Chondrocyte (in vitro differentiated cells): ENCODE data around the gene NLRP12. TPM values are rescaled to one million over a fixed set of nuclear protein-coding genes. Genes with fewer than 3 reads are reported as not detected.
A peak's percentile ranks its signal among the peaks of the same experiment; 100 is the strongest.
"Not testable (repeated sequence)": the region's sequence is repeated elsewhere in the genome, so short reads cannot be mapped to it uniquely, and the experiment has no call there.

Experiments
- DNase-seq: peaks from one replicate; pipeline ENCODE4 v3.0.0; 2021; ENCODE audit warnings: mixed read lengths, low spot score
- H3K27ac Mint-ChIP-seq: one replicate; pipeline ENCODE4 v1.8.0; 2021; ENCODE audit warnings: mild to moderate bottlenecking, moderate library complexity, mixed read lengths; ENCODE audit not compliant: unreplicated experiment
- H3K27me3 Mint-ChIP-seq: 2 replicates; pipeline ENCODE4 v1.8.0; 2021; ENCODE audit warnings: low read depth, mixed read lengths
- H3K36me3 Mint-ChIP-seq: 2 replicates; pipeline ENCODE4 v1.8.0; 2021; ENCODE audit warnings: low read depth, mixed read lengths
- H3K4me1 Mint-ChIP-seq: 2 replicates; pipeline ENCODE4 v1.8.0; 2021; ENCODE audit warnings: low read depth, mild to moderate bottlenecking, mixed read lengths
- H3K4me3 Mint-ChIP-seq: one replicate; pipeline ENCODE4 v1.8.0; 2021; ENCODE audit warnings: mild to moderate bottlenecking, moderate library complexity, mixed read lengths; ENCODE audit not compliant: unreplicated experiment
- H3K9me3 Mint-ChIP-seq: 2 replicates; pipeline ENCODE4 v1.8.0; 2021; ENCODE audit warnings: low read depth, mixed read lengths
- CTCF ChIP-seq: fragments of 200-600 bp; sonication (generic); IDR thresholded peaks from 2 replicates; pipeline ENCODE4 v1.5.0; 2021; ENCODE audit warnings: antibody characterized with exemption, mild to moderate bottlenecking, moderate library complexity
- long read RNA-seq: library from polyadenylated mRNA; stranded (forward); transcript quantifications from one replicate; pipeline ENCODE4 v2.0.0, GENCODE V29; 2021
- total RNA-seq: library from RNA; stranded (reverse); gene quantifications from 3 replicates; pipeline ENCODE4 v1.2.1, GENCODE V29; 2021

NLRP12 gene
- total RNA-seq: not detected in 3 replicates
- long read RNA-seq: 0 reads

- no peaks in the 10 kb centered on the region for H3K36me3 Mint-ChIP-seq
- peaks cover 7% of the 10 kb centered on the region for H3K27me3 Mint-ChIP-seq
- no peaks in the 10 kb centered on the region for H3K9me3 Mint-ChIP-seq
Observed at GRCh38 chr19:53824134-53824611, at the start of gene NLRP12. NLRP12 (minus strand) TSS chr19:53824314; CDS start chr19:53824174, 140 bp downstream.

GRCh38 chr19:53872762-53873161, 48.6 kb upstream of the NLRP12 start:
- no peak for DNase-seq
- H3K9me3 Mint-ChIP-seq: no peaks in the 10 kb centered on the region
- no peak overlapping the region for H3K4me3 Mint-ChIP-seq
- peaks cover 42% of the 10 kb centered on the region for H3K4me1 Mint-ChIP-seq
- H3K27me3 Mint-ChIP-seq: no peaks in the 10 kb centered on the region
- peaks cover 34% of the 10 kb centered on the region for H3K36me3 Mint-ChIP-seq
- TF ChIP-seq CTCF: no peak
- H3K27ac Mint-ChIP-seq: peak overlapping the region; percentile 30

More at GRCh38 chr19:53824134-53824611, at the start of gene NLRP12:
- Mint-ChIP-seq H3K27ac (no peak within 1 kb of the TSS), H3K4me1 (no peaks in the 10 kb centered on the region), H3K4me3 (no peak within 1 kb of the TSS)
- DNase-seq: no peak
- no peak for TF ChIP-seq CTCF

GRCh38 chr19:53871454-53871853, 47.3 kb upstream of the NLRP12 start:
- peak overlapping the region; percentile 62 for H3K27ac Mint-ChIP-seq
- DNase-seq: no peak
- H3K4me1 Mint-ChIP-seq: peaks cover 45% of the 10 kb centered on the region
- peaks cover 31% of the 10 kb centered on the region for H3K36me3 Mint-ChIP-seq
- no peak for TF ChIP-seq CTCF
- H3K9me3 Mint-ChIP-seq: no peaks in the 10 kb centered on the region
- peak overlapping the region; percentile 14 for H3K4me3 Mint-ChIP-seq
- no peaks in the 10 kb centered on the region for H3K27me3 Mint-ChIP-seq

GRCh38 chr19:53870485-53870844, 46.4 kb upstream of the NLRP12 start:
- no peak for DNase-seq
- no peaks in the 10 kb centered on the region for H3K9me3 Mint-ChIP-seq
- TF ChIP-seq CTCF: no peak

GRCh38 chr19:53869805-53870484, 45.8 kb upstream of the NLRP12 start:
- Mint-ChIP-seq H3K4me1 (peaks cover 54% of the 10 kb centered on the region), H3K27ac (peak overlapping the region; percentile 85), H3K4me3 (peak overlapping the region; percentile 96), H3K36me3 (peaks cover 26% of the 10 kb centered on the region)
- not testable (repeated sequence) for H3K27me3 Mint-ChIP-seq, H3K9me3 Mint-ChIP-seq, DNase-seq

More at GRCh38 chr19:53870485-53870844, 46.4 kb upstream of the NLRP12 start:
- peaks cover 50% of the 10 kb centered on the region for H3K4me1 Mint-ChIP-seq
- peak overlapping the region; percentile 61 for H3K4me3 Mint-ChIP-seq
- peaks cover 26% of the 10 kb centered on the region for H3K36me3 Mint-ChIP-seq
- H3K27me3 Mint-ChIP-seq: no peaks in the 10 kb centered on the region
- H3K27ac Mint-ChIP-seq: peak overlapping the region; percentile 75
